Measurements from ENCODE around the gene CLASP1. TPM values are rescaled to one million over a fixed set of nuclear protein-coding genes. Genes with fewer than 3 reads are reported as not detected.

Gene CLASP1
- polyA plus RNA-seq, 1 experiment, result 12.8 TPM

DNA sequence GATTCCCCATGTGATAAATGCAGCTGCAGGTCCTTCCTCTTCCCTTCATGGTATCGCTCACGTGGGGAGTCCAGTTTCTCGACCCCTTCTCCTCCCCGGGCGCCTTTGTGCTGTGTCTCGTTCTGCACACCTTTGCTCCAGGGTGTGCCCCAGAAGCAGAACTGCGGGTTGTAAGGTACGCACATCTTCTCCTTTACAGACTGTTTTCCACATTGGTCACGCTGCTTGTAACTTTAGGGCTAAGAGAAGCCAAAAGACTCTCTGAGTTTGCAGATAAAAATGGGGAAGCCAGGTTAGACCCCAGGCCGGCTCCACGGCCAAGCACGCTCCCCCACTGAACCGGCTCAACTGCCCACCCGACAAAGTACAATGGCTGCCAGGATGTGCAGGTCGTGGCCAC is 318.3 kb downstream of the CLASP1 start:
- Histone ChIP-seq H3K9me3 (ENCODE audit: control insufficient read depth, insufficient read depth, low read length) (no peaks in the 10 kb centered on the region), H3K4me3 (ENCODE audit: low read depth, low read length) (no peak overlapping the region), H3K27me3 (ENCODE audit: control insufficient read depth, insufficient read depth, low read length) (peaks cover 5% of the 10 kb centered on the region), H3K27ac (ENCODE audit: low read depth, low read length) (no peak overlapping the region)
- DNase-seq (ENCODE audit: low read depth, low spot score), result no peak
- TF ChIP-seq, protein P1, sequence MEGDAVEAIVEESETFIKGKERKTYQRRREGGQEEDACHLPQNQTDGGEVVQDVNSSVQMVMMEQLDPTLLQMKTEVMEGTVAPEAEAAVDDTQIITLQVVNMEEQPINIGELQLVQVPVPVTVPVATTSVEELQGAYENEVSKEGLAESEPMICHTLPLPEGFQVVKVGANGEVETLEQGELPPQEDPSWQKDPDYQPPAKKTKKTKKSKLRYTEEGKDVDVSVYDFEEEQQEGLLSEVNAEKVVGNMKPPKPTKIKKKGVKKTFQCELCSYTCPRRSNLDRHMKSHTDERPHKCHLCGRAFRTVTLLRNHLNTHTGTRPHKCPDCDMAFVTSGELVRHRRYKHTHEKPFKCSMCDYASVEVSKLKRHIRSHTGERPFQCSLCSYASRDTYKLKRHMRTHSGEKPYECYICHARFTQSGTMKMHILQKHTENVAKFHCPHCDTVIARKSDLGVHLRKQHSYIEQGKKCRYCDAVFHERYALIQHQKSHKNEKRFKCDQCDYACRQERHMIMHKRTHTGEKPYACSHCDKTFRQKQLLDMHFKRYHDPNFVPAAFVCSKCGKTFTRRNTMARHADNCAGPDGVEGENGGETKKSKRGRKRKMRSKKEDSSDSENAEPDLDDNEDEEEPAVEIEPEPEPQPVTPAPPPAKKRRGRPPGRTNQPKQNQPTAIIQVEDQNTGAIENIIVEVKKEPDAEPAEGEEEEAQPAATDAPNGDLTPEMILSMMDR (IDR thresholded peaks at IDR 0.05; ENCODE audit: low read depth, low read length), result no peak
- POLR2A ChIA-PET, result no interaction called here
- CTCF ChIA-PET, result no interaction called here

DNA sequence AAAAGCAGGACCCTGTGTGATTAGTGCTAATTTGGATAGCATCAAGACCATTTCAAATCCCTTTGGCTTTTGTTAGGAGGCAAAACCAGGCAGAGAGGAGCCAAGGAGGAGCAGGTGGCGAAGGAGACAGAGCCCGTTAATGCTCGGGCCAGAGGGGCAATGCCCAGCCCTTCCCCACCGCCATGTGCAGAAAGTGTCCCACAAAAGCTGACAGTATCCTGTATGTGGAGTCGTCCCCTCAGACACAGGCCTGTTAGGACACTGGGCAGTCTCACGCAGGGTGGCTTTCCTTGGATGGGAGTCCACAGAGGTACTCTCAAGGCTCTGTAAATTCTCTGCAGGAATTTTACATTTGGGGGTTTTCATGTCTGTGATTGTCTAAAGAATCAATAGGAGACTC is 319.5 kb downstream of the CLASP1 start:
- peaks cover 8% of the 10 kb centered on the region for H3K27me3 ChIP-seq (ENCODE audit: control insufficient read depth, insufficient read depth, low read length)
- ChIA-PET CTCF (no interaction called here), POLR2A (no interaction called here)
- H3K9me3 ChIP-seq (ENCODE audit: control insufficient read depth, insufficient read depth, low read length), result no peaks in the 10 kb centered on the region
- no peak overlapping the region for H3K27ac ChIP-seq (ENCODE audit: low read depth, low read length)
- no peak for DNase-seq (ENCODE audit: low read depth, low spot score)
- H3K4me3 ChIP-seq (ENCODE audit: low read depth, low read length), result no peak overlapping the region
- TF ChIP-seq, protein P1 (IDR thresholded peaks at IDR 0.05; ENCODE audit: low read depth, low read length), result no peak

DNA sequence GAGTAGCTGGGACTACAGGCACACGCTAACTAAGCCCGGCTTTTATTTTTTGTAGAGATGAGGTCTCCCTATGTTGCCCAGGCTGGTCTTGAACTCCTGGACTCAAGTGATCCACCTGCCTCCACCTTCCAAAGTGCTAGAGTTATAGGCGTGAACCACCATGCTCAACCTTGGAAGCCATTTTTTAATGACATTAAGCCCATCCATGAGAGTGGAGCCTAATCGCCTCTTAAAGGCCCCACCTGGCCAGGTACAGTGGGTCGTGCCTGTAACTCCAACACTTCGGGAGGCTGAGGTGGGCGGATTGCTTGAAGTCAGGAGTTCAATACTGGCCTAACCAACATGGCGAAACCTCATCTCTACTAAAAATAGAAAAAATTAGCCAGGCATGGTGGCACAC is 322.6 kb downstream of the CLASP1 start:
- CTCF ChIA-PET, result no interaction called here
- TF ChIP-seq, protein P1 (IDR thresholded peaks at IDR 0.05; ENCODE audit: low read depth, low read length), result no peak
- peaks cover 8% of the 10 kb centered on the region for H3K27me3 ChIP-seq (ENCODE audit: control insufficient read depth, insufficient read depth, low read length)
- no peak overlapping the region for H3K27ac ChIP-seq (ENCODE audit: low read depth, low read length)
- H3K9me3 ChIP-seq (ENCODE audit: control insufficient read depth, insufficient read depth, low read length), result no peaks in the 10 kb centered on the region
- POLR2A ChIA-PET, result no interaction called here
- H3K4me3 ChIP-seq (ENCODE audit: low read depth, low read length), result no peak overlapping the region
- DNase-seq (ENCODE audit: low read depth, low spot score), result no peak

DNA sequence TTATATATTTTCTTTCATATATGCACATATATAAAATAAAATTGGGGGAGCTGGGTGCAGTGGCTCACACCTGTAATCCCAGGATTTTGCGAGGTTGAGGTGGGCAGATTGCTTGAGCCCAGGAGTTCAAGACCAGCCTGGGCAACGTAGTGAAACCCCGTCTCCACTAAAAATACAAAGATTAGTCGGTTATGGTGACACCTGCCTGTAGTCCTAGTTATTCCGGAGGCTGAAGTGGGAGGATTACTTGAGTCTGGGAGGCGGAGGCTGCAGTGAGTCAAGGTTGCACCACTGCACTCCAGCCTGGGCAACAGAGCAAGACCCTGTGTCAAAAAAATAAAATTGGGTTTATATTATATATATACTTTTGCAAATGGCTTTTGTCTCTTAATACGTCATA is 324.7 kb downstream of the CLASP1 start:
- ChIA-PET POLR2A (no interaction called here), CTCF (no interaction called here)
- no peak for DNase-seq (ENCODE audit: low read depth, low spot score)
- peaks cover 11% of the 10 kb centered on the region for H3K27me3 ChIP-seq (ENCODE audit: control insufficient read depth, insufficient read depth, low read length)
- no peak overlapping the region for H3K27ac ChIP-seq (ENCODE audit: low read depth, low read length)
- H3K9me3 ChIP-seq (ENCODE audit: control insufficient read depth, insufficient read depth, low read length), result no peaks in the 10 kb centered on the region
- no peak overlapping the region for H3K4me3 ChIP-seq (ENCODE audit: low read depth, low read length)
- TF ChIP-seq, protein P1 (IDR thresholded peaks at IDR 0.05; ENCODE audit: low read depth, low read length), result no peak

DNA sequence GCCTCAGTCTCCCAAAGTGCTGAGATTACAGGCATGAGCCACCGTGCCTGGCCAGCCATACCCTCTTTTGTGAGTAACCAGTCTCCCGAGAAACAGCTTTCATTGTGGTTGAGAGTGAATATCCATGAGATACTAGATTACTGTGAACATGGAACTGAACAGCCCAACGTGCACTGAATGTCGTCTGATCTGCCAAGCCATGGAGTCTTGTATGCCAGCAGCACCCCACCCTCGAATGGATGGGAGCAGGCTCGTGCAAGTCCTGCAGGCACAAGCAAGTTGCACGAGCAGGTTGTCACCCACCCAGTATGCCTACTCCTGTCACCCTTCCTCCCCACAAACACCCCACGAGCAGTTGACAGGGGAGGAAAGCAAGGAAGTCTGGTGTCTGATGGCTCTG is 327.8 kb downstream of the CLASP1 start:
- TF ChIP-seq, protein P1 (IDR thresholded peaks at IDR 0.05; ENCODE audit: low read depth, low read length), result no peak
- POLR2A ChIA-PET, result no interaction called here
- H3K9me3 ChIP-seq (ENCODE audit: control insufficient read depth, insufficient read depth, low read length), result no peaks in the 10 kb centered on the region
- no peak for DNase-seq (ENCODE audit: low read depth, low spot score)
- CTCF ChIA-PET, result interaction anchor here (0.8 to 1.0 kb wide), 2 partner anchors 193 to 226 kb away, joined by 3 read pairs; no protein-coding TSS in a partner anchor
- no peak overlapping the region for H3K27ac ChIP-seq (ENCODE audit: low read depth, low read length)
- H3K27me3 ChIP-seq (ENCODE audit: control insufficient read depth, insufficient read depth, low read length), result peaks cover 9% of the 10 kb centered on the region
- no peak overlapping the region for H3K4me3 ChIP-seq (ENCODE audit: low read depth, low read length)
